NCI-H1694 (cell line): ENCODE results near the gene SLC25A39.
"Not testable (repeated sequence)": the region's sequence is repeated elsewhere in the genome, so short reads cannot be mapped to it uniquely, and the experiment has no call there.

Experiments used
- DNase-seq: peaks from one replicate; lab custom pipeline; 2025; lab: John Stamatoyannopoulos, UW

The SLC25A39 gene

DNA sequence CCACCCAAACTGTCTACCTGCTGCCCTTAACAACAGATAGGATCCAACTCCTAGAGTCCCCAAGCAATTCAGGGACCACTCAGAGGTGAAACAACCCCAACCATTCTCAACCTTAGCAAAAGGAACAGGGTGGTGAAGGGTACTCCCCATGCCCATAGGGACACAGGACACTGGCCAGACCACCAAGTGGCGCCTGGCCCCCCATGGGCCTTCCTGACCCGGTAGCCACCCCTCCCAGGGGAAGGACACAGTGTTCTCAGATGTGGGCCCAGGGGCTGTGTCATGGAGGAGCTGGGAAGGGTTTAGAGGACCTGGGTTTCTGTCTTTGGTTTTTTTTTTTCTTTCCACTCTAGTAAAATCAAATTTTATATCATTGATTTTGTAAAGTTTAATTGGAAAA is 9.7 kb upstream of the SLC25A39 start:
- no peak for DNase-seq

DNA sequence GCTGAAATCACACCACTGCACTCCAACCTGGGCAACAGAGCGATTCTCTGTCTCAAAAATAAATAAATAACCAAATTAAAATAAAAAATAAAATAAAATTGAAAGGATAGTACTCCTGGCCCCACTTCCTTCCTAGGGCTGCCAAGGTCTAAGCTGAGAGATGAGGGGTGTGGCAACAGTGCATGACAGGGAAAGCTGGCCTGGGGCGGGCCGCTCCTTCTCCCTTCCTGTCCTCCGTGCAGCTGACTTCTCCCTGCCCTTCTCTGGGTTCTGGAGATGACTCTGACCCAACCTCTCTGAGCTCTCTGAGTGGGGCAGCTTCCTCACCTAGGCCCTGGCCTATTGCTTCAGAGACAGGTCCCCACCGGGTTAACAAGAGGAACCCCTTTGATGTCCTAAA is 8.7 kb upstream of the SLC25A39 start:
- DNase-seq = no peak

DNA sequence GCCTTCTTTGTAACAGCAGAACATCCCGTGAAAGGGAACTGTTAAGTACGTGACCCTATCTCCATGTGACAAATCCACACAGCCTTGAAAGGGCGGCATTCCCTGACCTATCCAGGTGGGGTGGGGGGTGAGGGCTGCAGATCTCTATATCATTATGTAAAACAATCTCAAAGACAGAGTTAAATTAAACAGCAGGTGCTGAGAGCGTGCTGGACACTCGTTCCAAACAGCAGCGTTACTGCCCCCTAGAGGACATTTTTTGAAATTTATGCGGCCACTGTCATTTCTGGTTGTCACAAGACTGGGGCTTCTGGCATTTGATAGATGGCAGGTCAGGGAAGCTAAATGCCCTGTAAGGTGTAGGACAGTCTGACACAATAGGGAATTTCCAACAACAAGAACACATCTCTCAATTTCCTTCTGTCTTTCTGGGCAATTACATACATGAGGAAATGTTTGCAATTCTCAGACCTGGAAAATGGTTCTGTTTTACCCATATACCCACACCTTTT is 6.7 kb upstream of the SLC25A39 start:
- peak; percentile 89 for DNase-seq

DNA sequence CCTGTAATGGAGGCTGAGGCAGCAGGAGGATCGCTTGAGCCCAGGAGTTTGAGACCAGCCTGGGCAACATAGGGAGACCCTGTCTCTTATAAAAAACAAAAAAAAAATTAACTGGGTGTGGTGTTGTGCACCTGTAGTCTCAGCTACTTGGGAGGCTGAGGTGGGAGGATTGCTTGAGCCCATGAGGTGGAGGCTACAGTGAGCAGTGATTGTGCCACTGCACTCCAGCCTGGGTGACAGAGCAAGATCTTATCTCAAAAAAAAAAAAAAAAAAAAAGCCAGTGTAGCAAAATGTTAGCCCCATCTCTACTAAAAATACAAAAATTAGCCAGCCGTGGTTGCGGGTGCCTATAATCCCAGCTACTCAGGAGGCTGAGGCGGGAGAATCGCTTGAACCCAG is 5.6 kb upstream of the SLC25A39 start:
- DNase-seq = not testable (repeated sequence)

DNA sequence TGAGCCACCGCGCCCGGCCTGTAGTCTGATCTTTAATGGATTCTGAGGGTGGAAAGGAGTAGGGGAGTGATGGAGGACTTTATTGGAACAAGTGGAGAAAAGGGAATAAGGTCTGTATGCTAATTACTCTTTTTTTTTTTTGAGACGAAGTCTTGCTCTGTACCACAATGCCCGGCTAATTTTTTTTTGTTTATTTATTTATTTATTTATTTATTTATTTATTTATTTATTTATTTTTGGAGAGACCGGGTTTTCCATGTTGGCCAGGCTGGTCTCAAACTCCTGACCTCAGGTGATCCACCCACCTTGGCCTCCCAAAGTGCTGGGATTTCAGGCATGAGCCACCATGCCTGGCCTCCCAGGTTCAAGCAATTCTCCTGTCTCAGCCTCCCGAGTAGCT is 4.9 kb upstream of the SLC25A39 start:
- not testable (repeated sequence) for DNase-seq

DNA sequence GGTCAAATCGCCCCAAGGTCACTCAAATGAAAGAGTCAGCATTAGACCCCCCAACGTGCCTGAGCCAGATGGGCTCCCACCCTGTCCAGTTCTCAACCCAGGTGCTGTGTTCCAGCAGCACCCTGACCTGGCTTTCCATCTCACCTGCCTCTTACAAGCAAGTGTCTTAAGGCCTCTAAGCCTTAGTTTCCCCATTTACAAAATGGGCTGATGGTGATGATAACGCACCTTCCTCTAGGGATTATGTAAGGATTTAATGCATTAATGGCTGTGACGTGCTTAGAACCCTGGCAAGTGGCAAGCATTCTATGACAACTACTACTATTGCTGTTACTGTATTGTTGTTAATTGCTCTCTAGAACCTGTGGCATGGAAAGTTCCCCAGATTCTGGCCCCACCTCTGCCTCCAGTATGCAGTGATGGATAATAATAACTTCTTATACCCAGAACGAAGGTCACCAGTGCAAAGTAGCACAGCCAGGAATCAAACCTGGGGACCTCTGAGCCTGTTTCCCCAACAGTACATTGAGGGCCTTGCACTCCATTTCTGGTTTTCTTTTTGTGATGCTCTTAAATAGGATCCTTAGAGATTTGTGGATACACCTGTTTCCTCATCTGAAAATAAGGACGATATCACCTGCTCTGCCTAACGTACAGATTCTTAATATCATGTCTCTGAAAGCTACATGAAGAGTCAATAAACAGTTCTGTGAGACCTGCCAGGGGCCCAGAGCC is 3.3 kb upstream of the SLC25A39 start:
- DNase-seq = no peak

DNA sequence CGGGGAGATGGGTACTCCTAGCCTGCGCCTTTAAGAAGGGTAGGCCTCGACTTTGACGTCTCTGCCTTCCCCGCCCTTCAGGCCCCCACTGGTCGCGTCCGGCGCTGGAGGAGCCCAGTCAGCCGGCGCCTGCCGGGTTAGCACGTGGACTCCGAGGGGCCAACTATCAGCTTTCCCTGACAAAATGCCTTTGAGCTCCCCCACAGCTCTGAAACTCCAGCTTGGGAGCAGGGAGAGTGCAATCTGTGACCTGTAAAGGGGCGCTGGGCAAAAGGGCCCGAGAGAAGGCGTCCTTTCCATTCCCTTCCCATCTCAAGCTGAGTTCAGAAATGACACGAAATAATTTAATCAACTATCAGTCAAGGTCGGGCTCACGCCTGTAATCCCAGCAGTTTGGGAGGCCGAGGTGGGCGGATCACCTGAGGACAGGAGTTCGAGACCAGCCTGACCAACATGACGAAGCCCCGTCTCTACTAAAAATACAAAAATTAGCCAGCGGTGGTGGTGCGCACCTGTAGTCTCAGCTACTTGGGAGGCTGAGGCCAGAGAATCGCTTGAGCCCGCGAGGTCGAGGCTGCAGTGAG is 2.3 kb upstream of the SLC25A39 start:
- peak; percentile 89 for DNase-seq

DNA sequence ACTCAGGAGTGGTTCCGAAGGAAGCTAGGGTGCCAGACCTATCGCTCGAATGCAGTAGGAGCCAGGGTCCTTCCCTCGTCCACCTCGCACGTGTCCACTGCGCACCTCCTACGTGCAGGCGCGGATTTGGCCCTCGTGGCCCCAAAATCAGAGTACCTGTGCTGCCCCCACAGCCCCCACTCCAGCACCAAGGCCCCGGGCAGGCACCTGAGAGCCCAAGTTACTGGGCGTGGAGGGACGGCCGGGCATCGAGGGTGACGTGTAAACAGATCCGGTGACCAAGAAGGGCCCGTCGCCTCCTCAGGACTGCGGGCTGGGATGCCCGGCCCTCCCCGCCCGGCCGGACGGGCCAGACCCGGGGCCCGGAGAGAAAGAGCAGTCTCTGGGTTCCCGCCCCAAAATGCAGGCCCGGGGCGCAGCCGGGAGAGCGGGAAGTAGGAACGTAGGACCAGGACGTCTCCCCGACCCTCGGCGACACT is 492 bp downstream of the SLC25A39 start:
- DNase-seq = no peak

DNA sequence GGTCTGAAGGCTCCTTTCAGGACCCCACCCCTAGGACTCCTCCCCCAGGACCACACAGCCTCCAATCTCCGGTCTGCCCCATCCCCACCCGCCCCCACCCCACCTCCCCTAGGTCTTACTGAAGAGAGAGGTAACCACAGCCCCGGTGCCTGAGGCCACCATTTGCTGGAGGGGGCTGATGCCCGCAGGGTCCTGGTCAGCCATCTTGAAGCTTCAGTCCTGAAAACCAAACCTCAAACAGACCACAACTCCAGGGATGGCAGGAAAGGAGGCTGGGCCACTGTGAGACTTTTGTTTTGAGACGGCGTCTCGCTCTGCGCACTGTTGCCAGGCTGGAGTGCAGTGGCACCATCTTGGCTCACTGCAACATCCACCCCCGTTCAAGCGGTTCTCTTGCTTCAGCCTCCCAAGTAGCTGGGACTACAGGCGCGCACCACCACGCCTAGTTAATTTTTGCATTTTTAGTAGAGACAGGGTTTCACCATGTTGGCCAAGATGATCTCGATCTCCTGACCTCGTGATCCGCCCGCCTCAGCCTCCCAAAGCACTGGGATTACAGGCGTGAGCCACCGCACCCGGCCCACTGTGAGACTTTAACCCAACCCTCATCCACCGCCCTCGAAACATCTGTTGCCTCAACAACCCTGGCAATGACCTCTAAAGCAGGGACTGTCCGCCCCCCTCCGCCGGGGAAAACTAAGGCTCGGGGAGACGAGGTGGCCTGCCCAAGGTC is 1.1 kb downstream of the SLC25A39 start:
- no peak for DNase-seq

DNA sequence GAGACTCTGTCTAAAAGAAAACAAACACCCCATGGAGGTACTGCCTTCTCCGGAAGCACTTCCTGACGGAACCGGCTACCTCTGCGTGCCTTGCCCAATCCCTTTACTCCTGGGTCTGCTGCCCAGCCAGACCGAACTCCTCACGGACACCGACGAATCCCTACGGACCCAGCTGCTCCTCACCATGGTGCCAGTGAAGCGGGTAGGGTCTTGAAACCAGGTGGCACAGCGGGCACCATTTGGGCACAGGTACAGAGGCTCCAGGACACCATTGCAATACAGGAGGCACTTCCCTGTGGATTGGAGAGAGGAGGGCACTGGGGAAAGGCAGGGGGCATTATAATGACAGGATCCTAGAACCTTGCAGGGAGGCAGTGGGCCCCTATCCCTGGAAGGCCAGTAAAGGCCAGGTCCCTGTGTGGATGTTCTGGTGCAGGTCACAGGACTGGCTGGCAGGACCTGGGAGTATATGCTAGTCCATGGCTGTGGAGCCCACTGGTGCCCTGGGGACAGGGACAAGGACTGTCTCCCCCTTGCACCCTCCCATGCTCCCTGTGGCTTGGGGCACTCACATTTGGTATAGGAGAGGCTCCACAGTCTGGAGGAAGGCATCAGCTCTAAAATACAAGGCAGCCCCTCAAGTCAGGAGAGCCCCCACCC is 2.3 kb downstream of the SLC25A39 start:
- no peak for DNase-seq

DNA sequence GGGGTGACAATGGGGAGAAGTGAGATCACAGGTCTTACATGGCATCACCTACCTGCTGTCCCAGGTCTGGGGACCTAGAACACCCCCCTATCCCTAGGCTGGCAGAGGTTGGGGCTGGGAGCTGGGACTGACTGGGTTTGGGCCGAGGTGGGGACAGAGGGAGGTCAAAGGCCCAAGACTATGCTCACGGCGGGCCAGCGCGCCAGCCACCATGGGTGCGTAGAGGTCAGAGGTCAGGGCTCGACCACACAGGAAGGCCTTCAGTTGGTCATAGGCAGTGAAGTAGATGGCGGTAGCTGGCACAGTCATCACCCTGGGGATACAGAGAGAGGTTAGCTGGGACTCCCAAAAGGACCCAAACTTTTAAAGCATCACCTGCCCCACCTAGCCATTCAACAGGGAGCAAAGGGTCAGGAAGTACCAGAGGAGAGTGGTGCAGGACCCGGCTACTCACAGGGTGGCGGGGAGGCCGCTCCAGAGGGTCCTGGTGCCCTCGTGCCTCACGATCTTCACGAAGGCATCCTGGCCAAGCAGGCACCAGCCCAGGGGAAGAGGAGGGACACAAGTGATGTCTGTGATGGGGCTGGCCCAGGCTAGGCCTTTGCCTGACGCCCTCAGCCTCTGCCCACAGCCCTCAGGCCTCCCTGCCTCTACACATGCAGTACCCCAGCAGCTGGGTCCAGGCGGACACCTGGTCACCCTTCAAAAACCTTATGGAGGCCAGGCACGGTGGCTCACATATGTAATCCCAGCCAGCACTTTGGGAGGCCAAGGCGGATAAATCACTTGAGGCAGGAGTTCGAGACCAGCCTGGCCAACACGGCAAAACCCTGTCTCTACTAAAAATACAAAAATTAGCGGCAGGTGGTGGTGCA is 3.1 kb downstream of the SLC25A39 start:
- no peak for DNase-seq

DNA sequence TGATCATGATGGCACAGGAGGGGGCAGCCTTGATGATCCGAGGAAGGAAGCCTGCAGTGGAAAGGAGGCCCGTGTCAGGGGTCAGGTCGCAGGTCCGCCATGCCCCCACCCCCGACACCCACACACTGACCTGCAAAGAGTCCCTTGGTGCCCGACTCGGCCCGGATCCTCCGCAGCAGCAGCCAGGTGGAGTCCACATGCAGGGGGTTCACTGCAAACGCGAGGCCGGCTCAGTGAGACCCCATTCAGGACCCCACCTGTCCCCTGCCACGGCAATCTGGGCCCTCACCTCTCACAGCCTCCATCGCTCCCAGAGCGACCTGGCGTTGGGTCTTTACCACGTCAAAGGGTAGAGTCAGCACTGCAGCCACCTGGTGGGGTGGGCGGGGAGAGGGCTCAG is 4.6 kb downstream of the SLC25A39 start:
- DNase-seq = no peak

DNA sequence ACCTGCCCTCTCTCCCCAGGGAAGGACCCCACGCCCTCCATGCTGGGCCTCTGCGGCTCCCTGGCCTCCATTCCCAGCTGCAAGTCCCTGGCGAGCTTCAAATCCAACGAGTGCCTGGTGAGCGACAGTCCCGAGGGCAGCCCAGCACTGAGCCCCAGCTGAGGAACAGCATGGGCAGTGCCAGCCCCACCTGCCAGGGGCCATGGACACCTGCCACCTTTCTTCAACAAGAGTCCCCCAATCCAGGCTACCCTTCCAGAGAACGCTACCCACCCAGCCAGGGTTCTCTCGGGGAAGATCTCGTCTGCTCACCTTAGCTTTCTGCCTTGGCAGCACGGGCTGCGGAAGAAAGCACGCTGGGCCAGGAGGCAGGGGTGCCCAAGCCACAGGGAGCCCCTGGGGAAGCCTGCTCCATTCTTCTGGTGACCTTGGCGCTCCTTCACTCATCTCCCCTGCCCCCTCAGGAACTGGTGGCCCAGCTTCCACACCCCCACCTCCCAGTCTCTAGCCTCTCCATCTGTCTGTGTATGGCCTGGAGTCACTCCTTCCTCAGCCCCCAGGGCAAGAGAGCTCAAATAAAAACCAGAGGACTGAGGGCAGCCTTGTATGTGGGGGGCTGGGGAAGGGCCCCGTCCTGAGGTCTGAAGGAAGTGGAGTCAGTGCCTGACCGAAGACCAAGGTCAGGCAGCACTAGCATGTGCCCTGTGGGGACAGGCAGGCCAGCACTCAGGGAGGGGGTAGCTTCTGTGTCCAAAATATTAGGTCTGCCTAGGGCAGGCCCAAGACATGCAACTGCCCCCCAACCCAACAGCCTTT is 6.3 kb downstream of the SLC25A39 start:
- no peak for DNase-seq

DNA sequence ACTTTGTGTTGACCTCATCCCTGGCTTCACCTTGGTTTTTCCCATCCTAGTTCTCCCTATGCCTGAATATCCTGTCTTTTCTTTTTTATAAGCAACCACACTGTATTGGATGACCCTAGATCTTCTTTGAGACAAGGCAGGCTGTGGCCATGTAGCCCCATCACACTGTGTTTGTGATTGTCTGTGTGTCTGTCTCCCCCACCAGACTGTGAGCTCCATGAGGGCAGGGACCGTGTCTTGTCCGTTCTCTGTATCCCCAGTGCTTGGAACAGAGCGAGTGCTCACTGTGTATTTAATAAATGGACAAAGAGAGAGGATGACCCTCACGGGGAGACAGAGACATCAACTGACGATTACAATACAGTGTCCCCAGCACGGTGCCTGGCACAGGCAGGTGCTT is 7.1 kb downstream of the SLC25A39 start:
- DNase-seq = no peak

DNA sequence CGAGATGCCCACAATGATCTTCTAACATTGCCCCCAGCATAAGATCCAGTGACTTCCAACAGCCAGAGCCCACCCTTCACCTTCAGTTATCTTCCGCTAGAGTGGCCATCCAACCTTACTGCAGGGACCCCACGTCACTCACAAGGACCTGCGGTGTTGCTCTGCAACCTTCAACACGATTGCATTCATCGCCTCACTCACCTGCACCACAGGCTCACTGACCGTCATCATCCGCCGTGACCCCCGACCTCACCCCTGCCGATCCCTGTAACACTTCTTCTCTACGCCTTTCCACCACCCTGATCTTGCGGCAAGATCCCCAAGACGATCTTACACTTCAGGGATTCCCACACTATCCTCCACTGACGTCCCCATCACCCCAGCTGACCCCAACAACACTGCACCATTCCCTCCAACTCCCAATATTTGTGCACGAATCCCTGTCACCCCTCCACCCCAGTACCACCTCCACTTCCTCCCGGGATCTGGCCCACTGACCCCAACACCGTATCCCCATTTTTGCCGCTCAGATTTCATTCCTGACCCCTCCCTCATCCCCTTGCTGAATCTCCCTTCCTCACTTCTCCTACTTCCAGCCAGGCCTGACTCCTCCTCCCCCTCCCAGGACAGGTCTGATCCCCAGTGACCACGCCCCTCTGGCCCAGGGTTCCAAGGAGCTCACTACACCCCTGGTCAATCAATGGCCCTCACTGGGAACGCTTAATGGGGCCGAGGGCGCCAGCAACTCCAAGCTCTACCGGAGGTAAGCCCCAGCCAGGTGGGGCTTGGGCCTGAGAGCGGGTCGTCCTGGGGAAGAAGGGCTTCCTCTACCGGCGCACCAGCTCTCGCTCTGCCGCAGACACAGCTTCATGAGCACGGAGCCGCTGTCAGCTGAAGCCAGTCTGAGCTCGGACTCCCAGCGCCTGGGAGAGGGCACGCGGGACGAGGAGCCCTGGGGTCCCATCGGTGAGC is 8.6 kb downstream of the SLC25A39 start:
- no peak for DNase-seq

DNA sequence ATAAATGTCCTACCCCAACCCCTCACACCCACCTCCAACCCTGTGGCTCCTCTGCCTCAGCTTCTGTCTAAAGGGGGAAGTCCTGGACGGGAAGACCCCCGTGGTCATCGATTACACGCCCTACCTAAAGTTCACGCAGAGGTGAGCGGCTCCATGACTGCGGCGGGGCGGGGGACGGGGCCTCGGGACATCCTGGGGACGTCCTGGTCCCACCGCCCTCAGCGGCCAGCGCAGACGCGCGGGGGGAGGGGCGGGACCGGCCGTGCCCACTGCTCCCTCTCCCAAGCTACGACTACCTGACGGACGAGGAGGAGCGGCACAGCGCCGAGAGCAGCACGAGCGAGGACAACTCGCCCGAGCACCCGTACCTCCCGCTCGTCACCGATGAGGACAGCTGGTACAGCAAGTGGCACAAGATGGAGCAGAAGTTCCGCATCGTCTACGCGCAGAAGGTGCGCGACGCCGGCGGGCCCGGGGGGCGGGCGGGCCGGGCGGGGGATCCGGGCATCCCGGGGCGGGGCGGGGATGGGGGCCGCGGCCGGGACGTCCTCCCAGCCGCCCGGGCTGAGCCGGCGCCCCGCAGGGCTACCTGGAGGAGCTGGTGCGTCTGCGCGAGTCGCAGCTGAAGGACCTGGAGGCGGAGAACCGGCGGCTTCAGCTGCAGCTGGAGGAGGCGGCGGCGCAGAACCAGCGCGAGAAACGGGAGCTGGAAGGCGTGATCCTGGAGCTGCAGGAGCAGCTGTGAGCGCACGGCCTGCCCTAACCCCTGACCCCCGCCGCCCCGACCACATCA is 9.6 kb downstream of the SLC25A39 start:
- DNase-seq = no peak

DNA sequence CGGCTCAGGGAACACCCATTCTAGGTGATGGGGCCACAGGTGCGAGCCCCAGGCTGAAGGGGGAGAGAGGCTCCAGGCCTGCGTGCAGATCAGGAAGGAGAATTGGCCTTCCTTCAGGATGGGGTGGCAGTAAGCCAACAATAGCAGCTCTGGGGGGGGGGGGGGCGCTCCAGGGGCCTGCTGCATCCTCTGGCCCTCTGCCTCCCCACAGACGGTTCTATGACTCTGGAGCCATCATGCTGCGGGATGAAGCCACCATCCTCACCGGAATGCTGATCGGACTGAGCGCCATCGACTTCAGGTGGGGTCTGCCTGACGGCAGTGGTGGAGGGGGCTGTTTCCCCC is 10.1 kb downstream of the SLC25A39 start:
- DNase-seq = no peak

DNA sequence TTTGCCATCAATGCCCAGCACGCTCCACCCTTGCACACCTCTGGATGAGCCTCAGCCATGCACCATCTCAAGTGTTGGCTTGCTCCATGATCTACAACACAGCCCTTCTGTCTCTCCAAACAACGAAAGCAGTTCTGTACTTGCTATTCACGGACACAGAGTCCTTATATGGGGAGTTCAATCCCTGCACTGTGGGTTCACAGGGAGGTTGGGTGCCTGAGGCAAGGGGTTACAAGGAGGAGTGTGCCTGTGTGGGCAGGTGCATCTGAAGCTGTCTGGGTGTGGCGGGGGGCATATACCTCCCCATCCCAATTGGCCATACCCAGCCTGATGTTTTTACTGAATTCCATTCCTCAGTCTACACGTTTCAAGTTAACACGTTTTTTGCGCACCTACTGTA is 10.6 kb downstream of the SLC25A39 start:
- no peak for DNase-seq
